ENCODE data around the gene LMNA.
A peak's percentile ranks its signal among the peaks of the same experiment; 100 is the strongest.
"Not testable (repeated sequence)": the region's sequence is repeated elsewhere in the genome, so short reads cannot be mapped to it uniquely, and the experiment has no call there.

Gene LMNA
- 187 to 302 reads per million in 2 experiments for total RNA-seq

- DNase-seq (ENCODE audit: low read depth) = peak; percentile 63
Measured at GRCh38 chr1:156114101-156114918, at the start of gene LMNA. LMNA (plus strand) TSS chr1:156114711; CDS start chr1:156114919, 208 bp downstream.

GRCh38 chr1:156065212-156065611 lies 49.3 kb upstream of the LMNA start:
- no peak for DNase-seq (ENCODE audit: low read depth)

GRCh38 chr1:156065871-156066270 lies 48.6 kb upstream of the LMNA start:
- DNase-seq (ENCODE audit: low read depth) = no peak

- no peak for DNase-seq (ENCODE audit: low read depth)
Measured at GRCh38 chr1:156067262-156067661, 47.2 kb upstream of the LMNA start.

GRCh38 chr1:156069490-156070455 lies 44.7 kb upstream of the LMNA start:
- DNase-seq (ENCODE audit: low read depth) = no peak

GRCh38 chr1:156070548-156070947 lies 44.0 kb upstream of the LMNA start:
- no peak for DNase-seq (ENCODE audit: low read depth)

- DNase-seq (ENCODE audit: low read depth) = not testable (repeated sequence)
Measured at GRCh38 chr1:156071332-156071816, 43.1 kb upstream of the LMNA start.

- no peak for DNase-seq (ENCODE audit: low read depth)
Measured at GRCh38 chr1:156072251-156072650, 42.3 kb upstream of the LMNA start.

GRCh38 chr1:156073110-156073687 lies 41.3 kb upstream of the LMNA start:
- DNase-seq (ENCODE audit: low read depth) = no peak

GRCh38 chr1:156073740-156074139 lies 40.8 kb upstream of the LMNA start:
- no peak for DNase-seq (ENCODE audit: low read depth)

GRCh38 chr1:156074661-156075060 lies 39.9 kb upstream of the LMNA start:
- no peak for DNase-seq (ENCODE audit: low read depth)

- no peak for DNase-seq (ENCODE audit: low read depth)
Measured at GRCh38 chr1:156075162-156075561, 39.3 kb upstream of the LMNA start.

- no peak for DNase-seq (ENCODE audit: low read depth)
Measured at GRCh38 chr1:156075775-156076204, 38.7 kb upstream of the LMNA start.

GRCh38 chr1:156076609-156077429 lies 37.7 kb upstream of the LMNA start:
- DNase-seq (ENCODE audit: low read depth) = no peak

GRCh38 chr1:156077430-156077760 lies 37.1 kb upstream of the LMNA start:
- no peak for DNase-seq (ENCODE audit: low read depth)

GRCh38 chr1:156078728-156079127 lies 35.8 kb upstream of the LMNA start:
- no peak for DNase-seq (ENCODE audit: low read depth)

- no peak for DNase-seq (ENCODE audit: low read depth)
Measured at GRCh38 chr1:156079762-156080161, 34.7 kb upstream of the LMNA start.

GRCh38 chr1:156080241-156080862 lies 34.2 kb upstream of the LMNA start:
- no peak for DNase-seq (ENCODE audit: low read depth)

- no peak for DNase-seq (ENCODE audit: low read depth)
Measured at GRCh38 chr1:156080863-156081179, 33.7 kb upstream of the LMNA start.

GRCh38 chr1:156081180-156081916 lies 33.2 kb upstream of the LMNA start:
- DNase-seq (ENCODE audit: low read depth) = no peak

All from T follicular helper cell (primary cell).